Measurements from ENCODE around the gene EEF1AKMT2.

DNA sequence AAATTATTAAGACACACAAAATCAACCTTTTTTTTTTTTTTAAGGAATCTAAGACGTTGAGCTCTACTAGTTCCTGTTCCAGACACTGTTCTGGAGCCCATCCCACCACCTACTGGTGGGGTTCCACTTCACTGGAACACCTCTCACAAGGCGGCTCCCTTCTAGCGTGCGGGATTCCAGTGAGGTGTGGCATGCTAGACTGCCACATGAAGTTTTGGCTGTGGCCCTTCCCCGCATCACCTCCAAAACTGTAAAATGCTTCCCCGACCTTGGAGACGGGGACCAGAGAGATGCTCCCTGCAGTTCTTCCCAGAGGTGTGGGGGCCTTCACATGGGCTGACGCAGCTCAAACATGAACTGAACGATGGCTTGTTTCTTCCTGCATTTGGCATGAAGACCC, 60.1 kb downstream of the EEF1AKMT2 start:
- TF ChIP-seq, protein P1, sequence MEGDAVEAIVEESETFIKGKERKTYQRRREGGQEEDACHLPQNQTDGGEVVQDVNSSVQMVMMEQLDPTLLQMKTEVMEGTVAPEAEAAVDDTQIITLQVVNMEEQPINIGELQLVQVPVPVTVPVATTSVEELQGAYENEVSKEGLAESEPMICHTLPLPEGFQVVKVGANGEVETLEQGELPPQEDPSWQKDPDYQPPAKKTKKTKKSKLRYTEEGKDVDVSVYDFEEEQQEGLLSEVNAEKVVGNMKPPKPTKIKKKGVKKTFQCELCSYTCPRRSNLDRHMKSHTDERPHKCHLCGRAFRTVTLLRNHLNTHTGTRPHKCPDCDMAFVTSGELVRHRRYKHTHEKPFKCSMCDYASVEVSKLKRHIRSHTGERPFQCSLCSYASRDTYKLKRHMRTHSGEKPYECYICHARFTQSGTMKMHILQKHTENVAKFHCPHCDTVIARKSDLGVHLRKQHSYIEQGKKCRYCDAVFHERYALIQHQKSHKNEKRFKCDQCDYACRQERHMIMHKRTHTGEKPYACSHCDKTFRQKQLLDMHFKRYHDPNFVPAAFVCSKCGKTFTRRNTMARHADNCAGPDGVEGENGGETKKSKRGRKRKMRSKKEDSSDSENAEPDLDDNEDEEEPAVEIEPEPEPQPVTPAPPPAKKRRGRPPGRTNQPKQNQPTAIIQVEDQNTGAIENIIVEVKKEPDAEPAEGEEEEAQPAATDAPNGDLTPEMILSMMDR (IDR thresholded peaks at IDR 0.05 in 8 of 11, conservative IDR thresholded peaks at IDR 0.05 in 3 of 11), result no peak
- TF ChIP-seq POLR2AphosphoS5 (IDR thresholded peaks at IDR 0.05) (no peak), POLR2A (IDR thresholded peaks at IDR 0.05) (no peak)
